Immature natural killer cell (primary cell): ENCODE measurements around the gene AUTS2. TPM values are rescaled to one million over a fixed set of nuclear protein-coding genes. Genes with fewer than 3 reads are reported as not detected.

Experiments
- DNase-seq, 3 donors: peaks; one replicate each; pipeline ENCODE4 v3.0.0; 2022; ENCODE audit warnings: mixed read lengths in 1 of 3
- H3K27ac Mint-ChIP-seq, 6 donors: one replicate each; pipeline ENCODE4 v1.8.0; 2020; ENCODE audit warnings: mixed read lengths in 6 of 6, mild to moderate bottlenecking in 5 of 6, inconsistent platforms in 4 of 6, moderate library complexity in 3 of 6
- H3K27me3 Mint-ChIP-seq, 3 donors: one replicate each; pipeline ENCODE4 v1.8.0; 2020 to 2021; ENCODE audit warnings: low read depth in 3 of 3, mild to moderate bottlenecking in 3 of 3, mixed read lengths in 3 of 3, moderate library complexity in 3 of 3, inconsistent platforms in 1 of 3
- H3K36me3 Mint-ChIP-seq, 3 donors: one replicate each; pipeline ENCODE4 v1.8.0; 2020; ENCODE audit warnings: mixed read lengths in 3 of 3, inconsistent platforms in 2 of 3, mild to moderate bottlenecking in 2 of 3
- H3K4me1 Mint-ChIP-seq, 2 donors: one replicate each; pipeline ENCODE4 v1.8.0; 2020; ENCODE audit warnings: inconsistent platforms in 2 of 2, mild to moderate bottlenecking in 2 of 2, mixed read lengths in 2 of 2, moderate library complexity in 1 of 2
- H3K4me3 Mint-ChIP-seq, 5 donors: one replicate each; pipeline ENCODE4 v1.8.0; 2020; ENCODE audit warnings: mild to moderate bottlenecking in 5 of 5, mixed read lengths in 5 of 5, inconsistent platforms in 3 of 5, moderate library complexity in 3 of 5
- H3K9me3 Mint-ChIP-seq, 6 donors: one replicate each; pipeline ENCODE4 v1.8.0; 2020; ENCODE audit warnings: mild to moderate bottlenecking in 6 of 6, mixed read lengths in 6 of 6, inconsistent platforms in 4 of 6, moderate library complexity in 3 of 6
- polyA plus RNA-seq, 3 donors: library from polyadenylated mRNA; unstranded; fragments of 300-500 nt; fragmentation: Illumina TruSeq; gene quantifications; one replicate each; pipeline ENCODE4 v1.2.3, GENCODE V29; 2021

The AUTS2 gene
- polyA plus RNA-seq, 3 donors from 2014 or later: 1.9 to 17.6 (median 8.0) TPM

DNA sequence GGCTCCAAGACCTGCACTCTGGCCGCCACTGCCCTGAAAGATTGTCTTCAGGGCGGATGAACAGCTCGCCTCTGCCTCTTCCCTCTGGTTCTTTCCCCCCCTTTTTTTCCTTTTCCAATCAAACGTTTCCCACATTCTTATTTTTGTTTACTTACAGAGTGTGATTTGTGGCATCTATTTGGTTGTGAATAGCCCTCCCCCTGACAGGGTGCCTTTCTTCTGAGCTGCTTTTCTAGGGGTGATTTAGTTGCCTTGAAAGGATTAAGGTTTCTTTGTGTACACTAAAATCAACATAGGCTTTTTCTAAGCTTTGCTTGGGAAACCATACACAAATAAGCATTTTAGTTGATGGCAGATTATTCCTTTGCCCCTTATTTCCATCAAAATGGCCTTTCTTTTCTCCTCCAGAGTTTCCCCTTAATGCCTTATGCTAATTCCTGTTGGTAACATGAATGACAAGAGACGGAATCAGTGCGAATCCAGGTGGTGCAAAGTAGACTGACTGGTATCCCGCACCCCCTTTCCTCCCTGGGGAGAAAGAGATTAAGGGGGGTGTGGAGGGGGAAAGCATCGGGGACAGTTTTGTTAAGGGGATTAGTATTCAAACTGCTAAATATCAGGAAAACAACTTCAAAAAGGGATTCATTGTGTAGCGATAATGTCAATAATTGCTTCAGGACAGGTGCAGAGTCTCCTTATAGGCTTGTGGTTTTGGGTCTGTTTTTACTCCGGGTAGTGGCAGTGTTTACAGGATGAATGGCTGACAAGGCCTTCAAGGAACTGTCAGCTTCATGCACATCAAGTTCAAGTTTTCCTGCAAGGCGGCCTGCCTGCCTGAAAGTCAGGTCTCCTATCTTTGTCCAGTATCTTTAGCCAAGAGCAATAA lies 1102.0 kb downstream of the AUTS2 start:
- Mint-ChIP-seq H3K4me3 (no peak overlapping the region), H3K9me3 (peaks cover 0 to 1% (median 0%) of the 10 kb centered on the region in 6 donors), H3K27me3 (peaks cover 9 to 12% (median 12%) of the 10 kb centered on the region in 3 donors), H3K4me1 (peaks cover 61% of the 10 kb centered on the region in 2 donors), H3K36me3 (peaks cover 0 to 4% (median 4%) of the 10 kb centered on the region in 3 donors), H3K27ac (no peak overlapping the region)
- no peak for DNase-seq

DNA sequence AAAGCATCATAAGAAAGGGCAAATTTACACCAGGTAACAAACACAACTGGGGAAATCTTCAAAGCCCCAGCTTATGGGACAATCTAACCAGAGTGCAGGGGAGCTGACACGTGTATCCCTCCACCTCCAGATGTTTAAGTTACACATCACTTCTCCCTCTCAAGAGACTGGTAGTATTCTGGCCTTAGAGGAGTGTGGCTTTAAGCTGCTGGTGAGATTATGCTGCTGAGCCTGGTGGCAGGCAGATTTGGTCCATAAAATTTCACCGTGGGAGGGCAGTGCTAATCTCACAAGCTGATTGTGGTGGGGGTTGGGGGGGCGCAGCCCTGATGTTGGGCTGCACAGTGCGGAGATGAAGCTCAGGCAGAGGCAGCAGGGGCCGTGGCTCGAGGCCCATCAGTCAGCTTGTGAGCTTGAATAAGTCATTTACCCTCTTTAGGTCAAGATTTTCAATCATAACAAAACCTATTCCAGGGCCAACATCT lies 1102.7 kb downstream of the AUTS2 start:
- H3K9me3 Mint-ChIP-seq: no peaks in the 10 kb centered on the region
- no peak for DNase-seq
- peaks cover under 1 to 3% (median under 1%) of the 10 kb centered on the region in 3 donors for H3K36me3 Mint-ChIP-seq
- peaks cover 62 to 63% of the 10 kb centered on the region in 2 donors for H3K4me1 Mint-ChIP-seq
- no peak overlapping the region for H3K27ac Mint-ChIP-seq
- peaks cover 3 to 6% (median 5%) of the 10 kb centered on the region in 3 donors for H3K27me3 Mint-ChIP-seq
- no peak overlapping the region for H3K4me3 Mint-ChIP-seq

DNA sequence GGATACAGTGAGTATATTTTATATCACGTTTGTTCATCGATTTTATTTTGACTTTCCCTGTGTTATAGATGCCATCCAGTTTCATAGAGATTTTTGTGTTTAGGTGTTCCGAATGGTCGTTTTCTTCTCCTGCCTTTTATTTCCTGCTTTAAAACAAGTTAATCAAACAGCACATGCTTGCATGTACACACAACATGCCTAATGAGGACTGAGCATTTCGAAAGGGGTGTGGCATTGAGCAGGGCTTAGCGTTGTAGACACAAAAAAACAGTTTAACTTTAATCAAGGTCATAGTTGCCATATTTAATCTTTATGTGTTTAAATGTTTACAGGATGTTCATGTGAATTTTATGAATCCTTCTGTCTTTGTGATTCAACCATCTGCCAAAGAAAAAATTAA lies 1103.2 kb downstream of the AUTS2 start:
- H3K27ac Mint-ChIP-seq: peak overlapping the region in 2 of 6 donors; percentile 37 to 51
- no peaks in the 10 kb centered on the region for H3K9me3 Mint-ChIP-seq
- peaks cover 62 to 64% of the 10 kb centered on the region in 2 donors for H3K4me1 Mint-ChIP-seq
- H3K4me3 Mint-ChIP-seq: no peak overlapping the region
- peaks cover 3 to 4% (median 4%) of the 10 kb centered on the region in 3 donors for H3K36me3 Mint-ChIP-seq
- no peak for DNase-seq
- peaks cover under 1 to 3% (median 2%) of the 10 kb centered on the region in 3 donors for H3K27me3 Mint-ChIP-seq

DNA sequence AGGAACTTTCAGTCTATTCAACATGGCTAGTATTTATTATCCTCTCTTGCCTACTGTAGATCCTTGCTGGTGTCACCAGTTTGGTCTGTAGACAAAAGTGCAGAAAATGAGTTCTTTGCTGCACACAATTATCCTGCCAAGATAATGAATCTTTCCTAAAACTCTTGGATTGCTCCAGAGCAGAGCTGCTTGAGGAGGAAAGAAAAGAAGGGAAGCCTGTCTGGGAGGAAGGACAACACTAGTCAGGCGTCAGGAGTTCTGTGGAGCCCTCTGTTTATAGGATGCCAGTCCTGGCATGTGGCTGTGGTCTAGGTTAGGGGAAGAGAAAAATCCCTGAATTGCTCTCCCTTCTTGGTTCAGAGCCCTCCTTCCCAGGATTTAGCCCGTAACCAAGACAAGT lies 1103.7 kb downstream of the AUTS2 start:
- Mint-ChIP-seq H3K4me3 (no peak overlapping the region), H3K4me1 (peaks cover 62 to 64% of the 10 kb centered on the region in 2 donors), H3K36me3 (peaks cover 3 to 4% (median 4%) of the 10 kb centered on the region in 3 donors), H3K27ac (peak overlapping the region in 2 of 6 donors; percentile 12 to 25), H3K9me3 (no peaks in the 10 kb centered on the region), H3K27me3 (peaks cover 0 to 3% (median 0%) of the 10 kb centered on the region in 3 donors)
- DNase-seq: no peak

DNA sequence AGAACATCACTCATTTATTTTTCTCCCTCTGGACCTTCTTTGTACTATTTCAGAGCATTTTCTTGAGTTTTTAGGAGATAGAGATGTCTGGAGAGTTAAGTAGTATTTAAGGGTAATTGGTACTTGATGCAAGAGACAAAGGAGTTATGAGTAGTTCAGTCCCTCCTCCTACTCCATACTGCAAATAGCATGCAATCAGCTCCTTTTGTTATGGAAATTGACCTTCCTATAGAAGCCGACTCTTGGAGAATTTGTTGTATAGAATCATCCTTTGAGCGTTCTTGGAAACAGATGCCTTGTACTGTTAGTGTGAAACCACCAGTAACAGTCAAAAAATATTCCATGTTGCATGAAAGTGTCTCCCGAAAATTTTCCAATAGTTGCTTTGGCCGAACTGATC lies 1105.5 kb downstream of the AUTS2 start:
- peaks cover 63 to 64% of the 10 kb centered on the region in 2 donors for H3K4me1 Mint-ChIP-seq
- DNase-seq: no peak
- H3K36me3 Mint-ChIP-seq: peaks cover 3 to 4% (median 4%) of the 10 kb centered on the region in 3 donors
- H3K4me3 Mint-ChIP-seq: no peak overlapping the region
- peak overlapping the region in 3 of 6 donors; percentile 27 to 44 (median 43) for H3K27ac Mint-ChIP-seq
- peaks cover 0 to 1% (median 0%) of the 10 kb centered on the region in 3 donors for H3K27me3 Mint-ChIP-seq
- H3K9me3 Mint-ChIP-seq: no peaks in the 10 kb centered on the region

DNA sequence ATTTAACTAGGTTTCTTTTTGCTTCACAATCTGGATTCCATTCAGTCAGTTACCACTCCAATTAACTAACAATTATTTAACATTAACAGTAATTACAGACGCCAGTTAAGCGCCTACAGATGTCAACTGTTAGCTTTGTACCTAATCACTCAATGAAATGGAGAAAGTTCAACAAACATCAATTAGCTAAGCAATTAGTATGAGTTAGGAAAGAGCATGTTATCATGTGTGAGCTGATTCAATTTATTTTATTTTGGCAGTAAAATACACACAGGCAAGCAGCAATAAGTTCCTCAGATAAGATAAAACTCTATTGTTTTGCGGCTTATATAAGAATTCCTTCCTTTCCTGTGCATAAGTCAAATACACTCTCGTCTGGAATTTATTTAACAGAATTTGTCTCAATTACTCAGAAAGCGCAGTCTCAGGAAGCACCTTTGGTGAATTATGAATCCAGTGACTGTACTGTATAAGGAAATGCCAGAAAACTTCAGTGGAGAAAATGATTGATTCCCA lies 1106.6 kb downstream of the AUTS2 start:
- Mint-ChIP-seq H3K36me3 (peaks cover 3 to 4% (median 4%) of the 10 kb centered on the region in 3 donors), H3K27ac (no peak overlapping the region), H3K4me1 (peaks cover 73 to 75% of the 10 kb centered on the region in 2 donors), H3K9me3 (no peaks in the 10 kb centered on the region), H3K27me3 (peaks cover 0 to 1% (median 0%) of the 10 kb centered on the region in 3 donors), H3K4me3 (no peak overlapping the region)
- DNase-seq: no peak

DNA sequence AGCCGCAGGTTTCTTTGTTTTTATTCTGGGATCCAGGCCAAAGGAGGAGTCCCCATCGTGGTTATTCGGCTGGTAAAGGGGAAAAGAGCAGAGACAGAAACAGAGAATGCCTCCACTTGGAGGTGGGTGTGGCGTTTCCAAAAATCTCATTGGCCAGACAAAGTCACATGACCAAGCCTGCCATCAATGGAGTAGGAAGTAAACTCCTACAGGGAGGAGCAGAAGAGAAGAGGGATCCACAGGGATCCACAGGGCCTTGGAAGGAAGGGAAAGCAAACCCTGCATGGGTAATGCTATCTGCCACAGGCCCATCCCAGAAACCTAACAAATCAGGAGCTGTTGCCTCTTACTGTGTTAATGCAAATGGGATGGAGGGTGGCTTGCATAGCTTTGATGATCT lies 1107.9 kb downstream of the AUTS2 start:
- peaks cover 3 to 4% (median 4%) of the 10 kb centered on the region in 3 donors for H3K36me3 Mint-ChIP-seq
- peak overlapping the region in 1 of 5 donors; percentile 3 for H3K4me3 Mint-ChIP-seq
- no peaks in the 10 kb centered on the region for H3K9me3 Mint-ChIP-seq
- DNase-seq: no peak
- peak overlapping the region in 3 of 6 donors; percentile 4 to 64 (median 6) for H3K27ac Mint-ChIP-seq
- peaks cover 0 to 1% (median 0%) of the 10 kb centered on the region in 3 donors for H3K27me3 Mint-ChIP-seq
- H3K4me1 Mint-ChIP-seq: peaks cover 86 to 88% of the 10 kb centered on the region in 2 donors

DNA sequence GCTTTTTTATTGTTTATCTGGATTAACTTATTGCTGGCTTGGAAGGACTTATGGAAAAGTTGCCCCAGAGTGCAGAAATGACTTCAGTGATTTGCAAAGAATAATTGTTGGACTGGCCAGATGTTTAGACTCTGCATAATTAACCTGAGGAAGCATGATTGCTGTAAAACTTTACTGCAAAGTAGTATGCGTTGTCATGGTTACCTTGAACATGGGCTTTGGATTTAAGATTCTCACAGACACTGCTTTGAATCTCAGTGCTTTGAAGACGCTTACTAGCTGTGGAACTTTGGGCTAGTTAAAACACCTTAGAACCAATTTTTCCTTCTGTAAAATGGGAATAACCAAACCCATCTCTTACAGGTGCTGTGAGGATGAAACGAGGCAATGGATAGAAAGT lies 1108.4 kb downstream of the AUTS2 start:
- H3K27ac Mint-ChIP-seq: peak overlapping the region in 2 of 6 donors; percentile 0 to 43
- H3K4me3 Mint-ChIP-seq: peak overlapping the region in 1 of 5 donors; percentile 3

DNA sequence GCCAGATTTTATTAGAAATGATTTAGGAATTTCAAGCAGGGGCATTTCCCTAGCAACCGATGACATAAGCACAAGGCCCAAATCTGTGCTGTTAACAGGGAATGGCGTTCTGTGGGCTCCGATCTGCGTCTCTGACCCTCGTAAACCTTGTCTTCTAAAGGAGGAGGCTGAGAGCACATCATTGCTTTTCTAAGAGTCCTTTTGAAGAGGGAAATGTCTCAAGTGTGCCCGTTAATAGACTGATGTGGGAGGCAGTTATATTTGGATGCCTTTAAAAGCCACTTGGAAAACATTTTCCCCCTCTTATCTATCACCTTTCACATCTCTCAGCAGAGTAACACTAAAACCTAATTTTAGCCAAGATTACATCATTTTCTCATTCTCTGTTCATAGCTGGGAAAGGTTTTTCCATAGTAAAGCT lies 1109.6 kb downstream of the AUTS2 start:
- no peak overlapping the region for H3K4me3 Mint-ChIP-seq
- peaks cover 0 to 1% (median 0%) of the 10 kb centered on the region in 3 donors for H3K27me3 Mint-ChIP-seq
- H3K36me3 Mint-ChIP-seq: peaks cover 3 to 4% (median 4%) of the 10 kb centered on the region in 3 donors
- peaks cover 96 to 97% of the 10 kb centered on the region in 2 donors for H3K4me1 Mint-ChIP-seq
- no peak for DNase-seq
- peak overlapping the region in 1 of 6 donors; percentile 1 for H3K27ac Mint-ChIP-seq
- H3K9me3 Mint-ChIP-seq: no peaks in the 10 kb centered on the region

More for the DNA sequence above, 1108.4 kb downstream of the AUTS2 start:
- peaks cover 91 to 93% of the 10 kb centered on the region in 2 donors for H3K4me1 Mint-ChIP-seq
- H3K9me3 Mint-ChIP-seq: no peaks in the 10 kb centered on the region
- peaks cover 0 to 1% (median 0%) of the 10 kb centered on the region in 3 donors for H3K27me3 Mint-ChIP-seq
- H3K36me3 Mint-ChIP-seq: peaks cover 3 to 4% (median 4%) of the 10 kb centered on the region in 3 donors
- no peak for DNase-seq

DNA sequence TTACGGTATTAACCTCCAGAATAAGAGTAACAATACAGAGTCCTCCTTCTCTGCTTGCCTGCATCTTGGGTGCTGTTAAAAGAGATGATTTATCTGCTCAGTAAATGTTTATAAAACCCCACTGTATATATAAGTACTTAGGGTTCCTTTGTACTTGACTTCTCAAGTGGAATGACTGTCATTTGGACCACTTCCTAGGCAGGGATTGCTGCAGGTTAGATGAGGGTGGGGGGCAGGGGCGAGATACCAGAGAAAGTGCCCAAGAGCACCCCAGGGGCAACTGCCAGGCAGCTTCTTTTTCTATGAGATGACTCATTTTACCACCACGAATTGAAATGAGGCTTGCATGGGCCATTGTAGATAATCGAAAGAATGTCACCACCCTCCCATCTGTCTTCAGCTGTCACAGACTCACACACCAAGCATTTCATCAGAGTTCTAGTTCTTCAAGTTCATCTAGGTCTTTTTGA lies 1111.8 kb downstream of the AUTS2 start:
- no peak for DNase-seq
- Mint-ChIP-seq H3K36me3 (peaks cover 8 to 13% (median 12%) of the 10 kb centered on the region in 3 donors), H3K27me3 (peaks cover 0 to 4% (median 0%) of the 10 kb centered on the region in 3 donors), H3K4me3 (peak overlapping the region in 1 of 5 donors; percentile 50), H3K9me3 (no peaks in the 10 kb centered on the region), H3K27ac (peak overlapping the region in 4 of 6 donors; percentile 5 to 37 (median 11)), H3K4me1 (peaks cover 93 to 96% of the 10 kb centered on the region in 2 donors)

DNA sequence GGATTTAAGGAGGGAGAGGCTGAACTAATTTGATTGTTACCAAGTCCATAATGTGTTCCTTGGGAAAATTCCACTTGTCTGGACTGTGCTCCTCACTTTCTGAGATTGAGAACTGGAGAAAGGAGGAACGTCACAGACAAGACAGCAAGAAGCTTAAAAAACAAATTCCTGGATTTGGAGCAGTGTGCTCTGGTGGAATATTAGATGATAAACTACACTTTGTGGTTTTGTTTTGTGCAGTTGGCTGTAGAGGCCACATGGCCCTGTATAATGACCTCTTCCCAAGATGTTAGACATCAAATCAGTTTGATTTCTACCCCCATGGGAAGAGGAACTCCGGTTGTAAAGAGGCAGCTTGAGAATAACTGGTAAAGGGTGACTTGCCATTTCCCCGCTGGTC lies 1112.4 kb downstream of the AUTS2 start:
- Mint-ChIP-seq H3K27ac (peak overlapping the region in 4 of 6 donors; percentile 10 to 37 (median 18)), H3K27me3 (peaks cover 0 to 4% (median 0%) of the 10 kb centered on the region in 3 donors), H3K4me3 (peak overlapping the region in 2 of 5 donors; percentile 2 to 50), H3K9me3 (no peaks in the 10 kb centered on the region), H3K36me3 (peaks cover 8 to 13% (median 12%) of the 10 kb centered on the region in 3 donors), H3K4me1 (peaks cover 93 to 96% of the 10 kb centered on the region in 2 donors)
- DNase-seq: no peak

DNA sequence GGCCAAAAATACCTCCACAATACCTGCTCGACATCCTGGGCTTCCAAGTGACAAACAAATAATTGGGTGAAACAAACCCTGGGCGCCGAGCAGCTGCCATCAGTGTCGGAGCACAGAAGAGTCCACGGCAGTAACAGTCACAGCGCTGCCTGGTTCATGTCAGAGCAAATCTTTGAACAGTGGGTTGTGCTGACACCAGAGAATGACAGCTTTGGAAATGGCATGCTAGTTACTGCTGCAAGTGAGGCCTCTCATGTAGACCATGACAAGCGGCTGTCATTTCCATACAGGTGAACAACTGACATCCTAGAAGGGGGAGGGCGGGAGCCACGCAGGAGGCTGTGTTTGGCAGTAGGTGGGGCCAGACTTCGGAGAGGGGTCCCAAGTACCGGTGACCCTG lies 1113.2 kb downstream of the AUTS2 start:
- peaks cover 93 to 96% of the 10 kb centered on the region in 2 donors for H3K4me1 Mint-ChIP-seq
- H3K27ac Mint-ChIP-seq: peak overlapping the region in 4 of 6 donors; percentile 13 to 65 (median 40)

DNA sequence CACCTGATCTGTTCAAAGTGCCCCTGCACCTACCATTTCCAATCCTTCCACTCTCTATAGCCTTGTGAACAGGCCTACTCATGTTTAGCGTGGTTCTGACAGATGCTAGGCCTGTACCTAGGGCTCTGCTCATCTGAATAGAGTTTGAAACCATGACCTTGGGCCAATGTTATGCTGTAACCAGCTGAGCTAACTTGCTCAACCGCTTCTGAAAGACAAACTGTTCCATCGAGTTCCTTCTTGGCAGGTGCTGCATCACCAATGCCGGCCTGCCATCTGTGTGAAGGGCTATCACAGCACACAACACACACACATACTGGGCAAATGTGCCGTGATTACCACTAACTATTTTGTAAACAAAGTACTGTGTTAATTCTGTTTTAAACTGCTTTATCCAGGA lies 1114.7 kb downstream of the AUTS2 start:
- H3K9me3 Mint-ChIP-seq: no peaks in the 10 kb centered on the region
- peak overlapping the region in 3 of 6 donors; percentile 9 to 76 (median 37) for H3K27ac Mint-ChIP-seq
- peaks cover 0 to 7% (median 0%) of the 10 kb centered on the region in 3 donors for H3K27me3 Mint-ChIP-seq
- H3K36me3 Mint-ChIP-seq: peaks cover 5 to 9% (median 9%) of the 10 kb centered on the region in 3 donors
- no peak overlapping the region for H3K4me3 Mint-ChIP-seq
- DNase-seq: no peak
- peaks cover 93 to 96% of the 10 kb centered on the region in 2 donors for H3K4me1 Mint-ChIP-seq

More for the DNA sequence above, 1113.2 kb downstream of the AUTS2 start:
- H3K36me3 Mint-ChIP-seq: peaks cover 5 to 9% (median 9%) of the 10 kb centered on the region in 3 donors
- peak overlapping the region in 2 of 5 donors; percentile 11 to 22 for H3K4me3 Mint-ChIP-seq
- DNase-seq: no peak
- no peaks in the 10 kb centered on the region for H3K9me3 Mint-ChIP-seq
- H3K27me3 Mint-ChIP-seq: peaks cover 0 to 5% (median 0%) of the 10 kb centered on the region in 3 donors
